Measurements from ENCODE around the gene CACNA1I. TPM values are rescaled to one million over a fixed set of nuclear protein-coding genes. Genes with fewer than 3 reads are reported as not detected.

Gene CACNA1I
- total and polyA plus RNA-seq, 2 of the 8 experiments (the other 6 are each of a cell fraction or from before 2014, with no cell fraction given) = 0.77 to 1.2 TPM

- TF ChIP-seq CHD7 (IDR thresholded peaks at IDR 0.05; ENCODE audit: insufficient replicate concordance, low read length) (no peak), RXRA (IDR thresholded peaks at IDR 0.05; ENCODE audit: insufficient read depth, low read depth, low read length) (no peak)
Observed at GRCh38 chr22:39580006-39580441, 9.5 kb downstream of the CACNA1I start (continued).
